Immature natural killer cell (primary cell): ENCODE data around the gene SLIT3. TPM values are rescaled to one million over a fixed set of nuclear protein-coding genes. Genes with fewer than 3 reads are reported as not detected.

Experiments used
- DNase-seq, 3 donors: peaks; one replicate each; pipeline ENCODE4 v3.0.0; 2022; ENCODE audit warnings: mixed read lengths in 1 of 3
- H3K27ac Mint-ChIP-seq, 6 donors: one replicate each; pipeline ENCODE4 v1.8.0; 2020; ENCODE audit warnings: mixed read lengths in 6 of 6, mild to moderate bottlenecking in 5 of 6, inconsistent platforms in 4 of 6, moderate library complexity in 3 of 6
- H3K27me3 Mint-ChIP-seq, 3 donors: one replicate each; pipeline ENCODE4 v1.8.0; 2020 to 2021; ENCODE audit warnings: low read depth in 3 of 3, mild to moderate bottlenecking in 3 of 3, mixed read lengths in 3 of 3, moderate library complexity in 3 of 3, inconsistent platforms in 1 of 3
- H3K36me3 Mint-ChIP-seq, 3 donors: one replicate each; pipeline ENCODE4 v1.8.0; 2020; ENCODE audit warnings: mixed read lengths in 3 of 3, inconsistent platforms in 2 of 3, mild to moderate bottlenecking in 2 of 3
- H3K4me1 Mint-ChIP-seq, 2 donors: one replicate each; pipeline ENCODE4 v1.8.0; 2020; ENCODE audit warnings: inconsistent platforms in 2 of 2, mild to moderate bottlenecking in 2 of 2, mixed read lengths in 2 of 2, moderate library complexity in 1 of 2
- H3K4me3 Mint-ChIP-seq, 5 donors: one replicate each; pipeline ENCODE4 v1.8.0; 2020; ENCODE audit warnings: mild to moderate bottlenecking in 5 of 5, mixed read lengths in 5 of 5, inconsistent platforms in 3 of 5, moderate library complexity in 3 of 5
- H3K9me3 Mint-ChIP-seq, 6 donors: one replicate each; pipeline ENCODE4 v1.8.0; 2020; ENCODE audit warnings: mild to moderate bottlenecking in 6 of 6, mixed read lengths in 6 of 6, inconsistent platforms in 4 of 6, moderate library complexity in 3 of 6
- polyA plus RNA-seq, 3 donors: library from polyadenylated mRNA; unstranded; fragments of 300-500 nt; fragmentation: Illumina TruSeq; gene quantifications; one replicate each; pipeline ENCODE4 v1.2.3, GENCODE V29; 2021

Gene SLIT3
- polyA plus RNA-seq, 3 donors from 2014 or later: 0.47 to 0.90 TPM; not detected in 1

GRCh38 chr5:168858371-168858770 is 442.6 kb downstream of the SLIT3 start:
- Mint-ChIP-seq H3K4me1 (no peaks in the 10 kb centered on the region), H3K4me3 (no peak overlapping the region), H3K27ac (no peak overlapping the region), H3K36me3 (no peaks in the 10 kb centered on the region), H3K27me3 (peaks cover 0 to 8% (median 4%) of the 10 kb centered on the region in 3 donors), H3K9me3 (peaks cover 0 to 2% (median 0%) of the 10 kb centered on the region in 6 donors)
- DNase-seq: no peak

GRCh38 chr5:168853972-168854371 is 447.0 kb downstream of the SLIT3 start:
- Mint-ChIP-seq H3K27me3 (peaks cover 0 to 14% (median 9%) of the 10 kb centered on the region in 3 donors), H3K4me1 (peaks cover 13 to 27% of the 10 kb centered on the region in 2 donors), H3K27ac (peak overlapping the region in 1 of 6 donors; percentile 24), H3K9me3 (no peaks in the 10 kb centered on the region), H3K4me3 (no peak overlapping the region), H3K36me3 (no peaks in the 10 kb centered on the region)
- DNase-seq: no peak

GRCh38 chr5:168852329-168852728 is 448.6 kb downstream of the SLIT3 start:
- no peaks in the 10 kb centered on the region for H3K36me3 Mint-ChIP-seq
- no peaks in the 10 kb centered on the region for H3K9me3 Mint-ChIP-seq
- H3K27ac Mint-ChIP-seq: peak overlapping the region; percentile 5 to 87 (median 77)
- peaks cover 13 to 27% of the 10 kb centered on the region in 2 donors for H3K4me1 Mint-ChIP-seq
- peak in 1 of 3 donors; percentile 1 for DNase-seq
- peaks cover 0 to 14% (median 9%) of the 10 kb centered on the region in 3 donors for H3K27me3 Mint-ChIP-seq
- peak overlapping the region in 4 of 5 donors; percentile 31 to 70 (median 70) for H3K4me3 Mint-ChIP-seq

GRCh38 chr5:168851902-168852321 is 449.0 kb downstream of the SLIT3 start:
- no peaks in the 10 kb centered on the region for H3K9me3 Mint-ChIP-seq
- H3K4me1 Mint-ChIP-seq: peaks cover 13 to 27% of the 10 kb centered on the region in 2 donors
- peak; percentile 17 to 75 (median 57) for DNase-seq
- H3K36me3 Mint-ChIP-seq: no peaks in the 10 kb centered on the region
- peaks cover 0 to 14% (median 9%) of the 10 kb centered on the region in 3 donors for H3K27me3 Mint-ChIP-seq
- H3K4me3 Mint-ChIP-seq: peak overlapping the region; percentile 8 to 70 (median 69)
- peak overlapping the region; percentile 25 to 87 (median 77) for H3K27ac Mint-ChIP-seq

- H3K27ac Mint-ChIP-seq: no peak overlapping the region
- H3K9me3 Mint-ChIP-seq: no peaks in the 10 kb centered on the region
- H3K36me3 Mint-ChIP-seq: no peaks in the 10 kb centered on the region
- peaks cover 2 to 10% (median 9%) of the 10 kb centered on the region in 3 donors for H3K27me3 Mint-ChIP-seq
- H3K4me1 Mint-ChIP-seq: peaks cover 13 to 27% of the 10 kb centered on the region in 2 donors
- DNase-seq: no peak
- peak overlapping the region in 1 of 5 donors; percentile 7 for H3K4me3 Mint-ChIP-seq
Observed at GRCh38 chr5:168850683-168851082, 450.3 kb downstream of the SLIT3 start.

- Mint-ChIP-seq H3K9me3 (no peaks in the 10 kb centered on the region), H3K4me1 (peaks cover 13 to 27% of the 10 kb centered on the region in 2 donors), H3K27ac (no peak overlapping the region), H3K4me3 (no peak overlapping the region), H3K27me3 (peaks cover 7 to 12% (median 9%) of the 10 kb centered on the region in 3 donors), H3K36me3 (no peaks in the 10 kb centered on the region)
- no peak for DNase-seq
Observed at GRCh38 chr5:168848569-168848968, 452.4 kb downstream of the SLIT3 start.

- Mint-ChIP-seq H3K27me3 (peaks cover 9 to 12% (median 10%) of the 10 kb centered on the region in 3 donors), H3K27ac (no peak overlapping the region), H3K9me3 (no peaks in the 10 kb centered on the region), H3K4me3 (no peak overlapping the region), H3K4me1 (peaks cover 13 to 25% of the 10 kb centered on the region in 2 donors), H3K36me3 (no peaks in the 10 kb centered on the region)
- DNase-seq: no peak
Observed at GRCh38 chr5:168847511-168848073, 453.3 kb downstream of the SLIT3 start.

GRCh38 chr5:168844922-168845296 is 456.0 kb downstream of the SLIT3 start:
- H3K27ac Mint-ChIP-seq: no peak overlapping the region
- H3K4me3 Mint-ChIP-seq: no peak overlapping the region
- H3K9me3 Mint-ChIP-seq: no peaks in the 10 kb centered on the region
- peaks cover 1 to 15% (median 2%) of the 10 kb centered on the region in 3 donors for H3K27me3 Mint-ChIP-seq
- no peak for DNase-seq
- peaks cover 0 to 1% of the 10 kb centered on the region in 2 donors for H3K4me1 Mint-ChIP-seq
- no peaks in the 10 kb centered on the region for H3K36me3 Mint-ChIP-seq

- no peaks in the 10 kb centered on the region for H3K36me3 Mint-ChIP-seq
- DNase-seq: no peak
- no peak overlapping the region for H3K27ac Mint-ChIP-seq
- peaks cover 1 to 15% (median 2%) of the 10 kb centered on the region in 3 donors for H3K27me3 Mint-ChIP-seq
- no peak overlapping the region for H3K4me3 Mint-ChIP-seq
- no peaks in the 10 kb centered on the region for H3K4me1 Mint-ChIP-seq
- H3K9me3 Mint-ChIP-seq: no peaks in the 10 kb centered on the region
Observed at GRCh38 chr5:168844016-168844921, 456.7 kb downstream of the SLIT3 start.

GRCh38 chr5:168843277-168844015 is 457.5 kb downstream of the SLIT3 start:
- no peaks in the 10 kb centered on the region for H3K9me3 Mint-ChIP-seq
- peaks cover 1 to 15% (median 2%) of the 10 kb centered on the region in 3 donors for H3K27me3 Mint-ChIP-seq
- H3K27ac Mint-ChIP-seq: no peak overlapping the region
- no peaks in the 10 kb centered on the region for H3K36me3 Mint-ChIP-seq
- DNase-seq: no peak
- H3K4me1 Mint-ChIP-seq: no peaks in the 10 kb centered on the region
- H3K4me3 Mint-ChIP-seq: no peak overlapping the region

- H3K27me3 Mint-ChIP-seq: peaks cover 1 to 15% (median 2%) of the 10 kb centered on the region in 3 donors
- no peaks in the 10 kb centered on the region for H3K4me1 Mint-ChIP-seq
- no peak for DNase-seq
- H3K9me3 Mint-ChIP-seq: no peaks in the 10 kb centered on the region
- no peak overlapping the region for H3K27ac Mint-ChIP-seq
- H3K4me3 Mint-ChIP-seq: no peak overlapping the region
- H3K36me3 Mint-ChIP-seq: no peaks in the 10 kb centered on the region
Observed at GRCh38 chr5:168842571-168843205, 458.3 kb downstream of the SLIT3 start.

- Mint-ChIP-seq H3K27me3 (peaks cover 0 to 6% (median 0%) of the 10 kb centered on the region in 3 donors), H3K27ac (no peak overlapping the region), H3K4me3 (no peak overlapping the region), H3K4me1 (no peaks in the 10 kb centered on the region), H3K9me3 (no peaks in the 10 kb centered on the region), H3K36me3 (no peaks in the 10 kb centered on the region)
- no peak for DNase-seq
Observed at GRCh38 chr5:168837852-168838251, 463.1 kb downstream of the SLIT3 start.

- Mint-ChIP-seq H3K4me1 (no peaks in the 10 kb centered on the region), H3K4me3 (no peak overlapping the region), H3K27me3 (peaks cover 0 to 4% (median 3%) of the 10 kb centered on the region in 3 donors), H3K9me3 (no peaks in the 10 kb centered on the region), H3K27ac (no peak overlapping the region), H3K36me3 (no peaks in the 10 kb centered on the region)
- DNase-seq: no peak
Observed at GRCh38 chr5:168836603-168837231, 464.2 kb downstream of the SLIT3 start.
